ENCODE measurements around the gene GGT7.

- TF ChIP-seq POLR2A (IDR thresholded peaks at IDR 0.05) (no peak), CTCF (IDR thresholded peaks at IDR 0.05) (no peak)
These were observed 48.2 kb downstream of the GGT7 start for GRCh38 chr20:34824452-34824805.
